Loucy (cell line): ENCODE data around the gene ABHD12.

Experiments used
- H2AFZ ChIP-seq: fragments of 200-600 bp; sonication (generic); 2 replicates; pipeline ENCODE4 v1.6.0; 2016; ENCODE audit warnings: antibody characterized with exemption, mild to moderate bottlenecking, low read length, moderate library complexity
- H3F3A ChIP-seq: fragments of 200-600 bp; 2 replicates; pipeline ENCODE4 v1.6.0; 2016; ENCODE audit warnings: antibody characterized with exemption, low read depth, mild to moderate bottlenecking
- H3K27me3 ChIP-seq: fragments of 200-600 bp; sonication (generic); 2 replicates; pipeline ENCODE4 v1.6.1; 2014; ENCODE audit warnings: low read length, mild to moderate bottlenecking; ENCODE audit not compliant: insufficient read depth, poor library complexity, severe bottlenecking
- H3K36me3 ChIP-seq: fragments of 200-600 bp; sonication (generic); 2 replicates; pipeline ENCODE4 v1.6.1; 2016; ENCODE audit warnings: low read length; ENCODE audit not compliant: insufficient read depth
- H3K4me1 ChIP-seq: fragments of 200-600 bp; sonication (generic); 2 replicates; pipeline ENCODE4 v1.5.1; 2014; ENCODE audit warnings: low read length, mild to moderate bottlenecking; ENCODE audit not compliant: insufficient read depth, poor library complexity, severe bottlenecking
- H3K4me2 ChIP-seq: fragments of 200-600 bp; sonication (generic); 2 replicates; pipeline ENCODE4 v1.6.0; 2014; ENCODE audit warnings: antibody characterized with exemption, low read length, low read depth, mild to moderate bottlenecking; ENCODE audit not compliant: poor library complexity, severe bottlenecking
- H3K4me3 ChIP-seq: fragments of 200-600 bp; sonication (generic); 2 replicates; pipeline ENCODE4 v1.5.1; 2014; ENCODE audit warnings: low read length, mild to moderate bottlenecking, mixed read lengths; ENCODE audit not compliant: poor library complexity, severe bottlenecking
- H3K79me2 ChIP-seq: fragments of 200-600 bp; sonication (generic); 2 replicates; pipeline ENCODE4 v1.6.1; 2014; ENCODE audit warnings: low read length; ENCODE audit not compliant: insufficient read depth
- H3K9ac ChIP-seq: fragments of 200-600 bp; sonication (generic); 2 replicates; pipeline ENCODE4 v1.6.0; 2014; ENCODE audit warnings: mild to moderate bottlenecking, low read depth, low read length, moderate library complexity; ENCODE audit not compliant: poor library complexity, severe bottlenecking
- H3K9me2 ChIP-seq: fragments of 200-600 bp; sonication (generic); replicated peaks from 2 replicates; pipeline ENCODE4 v1.6.1; 2016; ENCODE audit warnings: low read depth, low read length, mixed read lengths
- H3K9me3 ChIP-seq: fragments of 200-600 bp; sonication (generic); 2 replicates; pipeline ENCODE4 v1.6.1; 2014; ENCODE audit warnings: mild to moderate bottlenecking, antibody characterized with exemption, low read length, low read depth; ENCODE audit not compliant: insufficient read depth
- H4K20me1 ChIP-seq: fragments of 200-600 bp; sonication (generic); 2 replicates; pipeline ENCODE4 v1.6.0; 2014; ENCODE audit warnings: antibody characterized with exemption, low read length, mild to moderate bottlenecking; ENCODE audit not compliant: insufficient read depth, poor library complexity, severe bottlenecking
- CTCF ChIP-seq: fragments of 200-600 bp; sonication (generic); conservative IDR thresholded peaks from 2 replicates; pipeline ENCODE4 v1.5.1; 2014; ENCODE audit warnings: mild to moderate bottlenecking, antibody characterized with exemption, low read length
- EZH2phosphoT487 ChIP-seq: fragments of 200-600 bp; IDR thresholded peaks from 2 replicates; pipeline ENCODE4 v1.6.1; 2018; ENCODE audit warnings: antibody characterized with exemption, mild to moderate bottlenecking, moderate library complexity, borderline replicate concordance

Gene ABHD12

GRCh38 chr20:25280051-25280573, 110.5 kb downstream of the ABHD12 start:
- Histone ChIP-seq H3K4me3 (no peak overlapping the region), H3K9me2 (no peaks in the 10 kb centered on the region), H3K36me3 (peaks cover 72% of the 10 kb centered on the region; the same call in 1 of the 2 replicates), H4K20me1 (no peaks in the 10 kb centered on the region), H2AFZ (no peak overlapping the region), H3K9me3 (no peaks in the 10 kb centered on the region), H3K27me3 (no peaks in the 10 kb centered on the region), H3F3A (no peaks in the 10 kb centered on the region), H3K4me2 (no peak overlapping the region), H3K79me2 (no peaks in the 10 kb centered on the region), H3K9ac (no peak overlapping the region), H3K4me1 (no peaks in the 10 kb centered on the region)
- TF ChIP-seq CTCF, result no peak
- no peak for TF ChIP-seq EZH2phosphoT487

- TF ChIP-seq CTCF (no peak), EZH2phosphoT487 (no peak)
- H4K20me1 ChIP-seq, result no peaks in the 10 kb centered on the region
- no peak overlapping the region for H3K4me2 ChIP-seq
These were observed 111.2 kb downstream of the ABHD12 start for GRCh38 chr20:25279403-25279802.

GRCh38 chr20:25278636-25279361, 111.8 kb downstream of the ABHD12 start:
- H3K4me3 ChIP-seq, result no peak overlapping the region
- H3K9me2 ChIP-seq, result no peaks in the 10 kb centered on the region
- no peaks in the 10 kb centered on the region for H3K4me1 ChIP-seq
- TF ChIP-seq CTCF (no peak), EZH2phosphoT487 (no peak)
- no peak overlapping the region for H2AFZ ChIP-seq
- H3K27me3 ChIP-seq, result no peaks in the 10 kb centered on the region
- no peaks in the 10 kb centered on the region for H3K79me2 ChIP-seq
- H3K36me3 ChIP-seq, result peaks cover 75% of the 10 kb centered on the region; the same call in 1 of the 2 replicates
- no peak overlapping the region for H3K9ac ChIP-seq
- H3K4me2 ChIP-seq, result no peak overlapping the region
- H4K20me1 ChIP-seq, result no peaks in the 10 kb centered on the region
- H3F3A ChIP-seq, result no peaks in the 10 kb centered on the region
- no peaks in the 10 kb centered on the region for H3K9me3 ChIP-seq

More at GRCh38 chr20:25279403-25279802, 111.2 kb downstream of the ABHD12 start:
- H3F3A ChIP-seq, result no peaks in the 10 kb centered on the region
- H3K9ac ChIP-seq, result no peak overlapping the region
- H3K4me3 ChIP-seq, result no peak overlapping the region
- H3K9me2 ChIP-seq, result no peaks in the 10 kb centered on the region
- H3K36me3 ChIP-seq, result peaks cover 75% of the 10 kb centered on the region; the same call in 1 of the 2 replicates
- no peaks in the 10 kb centered on the region for H3K4me1 ChIP-seq
- H2AFZ ChIP-seq, result no peak overlapping the region
- no peaks in the 10 kb centered on the region for H3K27me3 ChIP-seq
- H3K79me2 ChIP-seq, result no peaks in the 10 kb centered on the region
- no peaks in the 10 kb centered on the region for H3K9me3 ChIP-seq
